Activated T-helper 2 cell treated with anti-CD3 and anti-CD28 coated beads, Interferon-gamma antibody, Interleukin-2, Interleukin-4, amounts not matched to agents 10 μg/mL and 5 μg/mL and 100 μg/mL, durations not matched to agents 14 hours and 24 hours and 36 hours (primary cell): ENCODE data around the gene AGXT. TPM values are rescaled to one million over a fixed set of nuclear protein-coding genes. Genes with fewer than 3 reads are reported as not detected.
"Not testable (repeated sequence)": the region's sequence is repeated elsewhere in the genome, so short reads cannot be mapped to it uniquely, and the experiment has no call there.

Experiments used
- DNase-seq: peaks from one replicate; pipeline ENCODE4 v3.0.0; 2021; ENCODE audit warnings: low spot score
- H3K27ac Mint-ChIP-seq: one replicate; pipeline ENCODE4 v1.8.0; 2021; ENCODE audit warnings: mixed read lengths
- H3K27me3 Mint-ChIP-seq: one replicate; pipeline ENCODE4 v1.8.0; 2021; ENCODE audit warnings: low read depth, mixed read lengths
- H3K36me3 Mint-ChIP-seq: one replicate; pipeline ENCODE4 v1.8.0; 2021; ENCODE audit warnings: low read depth, mixed read lengths
- H3K4me1 Mint-ChIP-seq: one replicate; pipeline ENCODE4 v1.8.0; 2021; ENCODE audit warnings: low read depth, mixed read lengths
- H3K4me3 Mint-ChIP-seq: one replicate; pipeline ENCODE4 v1.8.0; 2021; ENCODE audit warnings: low read depth, mild to moderate bottlenecking, moderate library complexity, mixed read lengths
- H3K9me3 Mint-ChIP-seq: one replicate; pipeline ENCODE4 v1.8.0; 2021; ENCODE audit warnings: mixed read lengths
- intact Hi-C: fragments of 100-400 bp; cut with micrococcal nuclease; formaldehyde crosslinking; loops from one replicate; pipeline ENCODE4 v1.15.1; 2023
- total RNA-seq: library from RNA; stranded (reverse); gene quantifications from 2 replicates; pipeline ENCODE4 v1.2.3, GENCODE V29; 2022

The AGXT gene
- total RNA-seq, 1 donor from 2014 or later = not detected

DNA sequence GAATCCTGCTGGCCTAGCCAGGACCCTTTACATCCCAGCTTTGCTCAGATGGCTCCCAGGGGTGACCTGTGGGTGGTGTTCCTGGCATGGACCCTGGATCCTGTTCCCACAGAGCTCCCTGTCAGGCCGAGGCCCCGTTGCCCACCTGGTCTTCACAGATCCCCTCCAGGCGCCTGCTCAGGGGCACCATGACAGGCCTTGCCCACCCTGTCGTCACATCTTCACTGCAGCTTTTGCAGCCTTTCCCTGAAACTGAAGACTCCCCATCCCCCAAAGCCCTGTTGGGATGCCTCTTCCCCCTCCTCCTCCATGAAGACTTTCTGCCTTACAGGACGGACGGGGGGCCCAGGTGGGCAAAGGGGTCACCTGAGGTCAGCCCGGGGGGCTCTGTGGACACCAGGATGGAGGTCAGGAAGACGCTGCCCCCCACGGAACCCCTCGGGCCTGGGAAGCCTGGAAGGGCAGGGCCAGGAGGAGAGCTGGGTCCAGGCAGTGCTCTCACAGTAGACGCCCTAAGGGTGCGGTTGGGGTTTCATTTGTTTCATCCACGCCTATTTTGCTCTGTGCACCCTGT lies 35.6 kb upstream of the AGXT start:
- H3K27ac Mint-ChIP-seq = no peak overlapping the region
- peaks cover 16% of the 10 kb centered on the region for H3K27me3 Mint-ChIP-seq
- no peaks in the 10 kb centered on the region for H3K36me3 Mint-ChIP-seq
- no peaks in the 10 kb centered on the region for H3K9me3 Mint-ChIP-seq
- H3K4me3 Mint-ChIP-seq = no peak overlapping the region
- H3K4me1 Mint-ChIP-seq = peaks cover 2% of the 10 kb centered on the region
- no peak for DNase-seq
- intact Hi-C loops = loop anchor here (1.0 kb wide), 1 partner anchor 267 kb away; no protein-coding TSS in a partner anchor

DNA sequence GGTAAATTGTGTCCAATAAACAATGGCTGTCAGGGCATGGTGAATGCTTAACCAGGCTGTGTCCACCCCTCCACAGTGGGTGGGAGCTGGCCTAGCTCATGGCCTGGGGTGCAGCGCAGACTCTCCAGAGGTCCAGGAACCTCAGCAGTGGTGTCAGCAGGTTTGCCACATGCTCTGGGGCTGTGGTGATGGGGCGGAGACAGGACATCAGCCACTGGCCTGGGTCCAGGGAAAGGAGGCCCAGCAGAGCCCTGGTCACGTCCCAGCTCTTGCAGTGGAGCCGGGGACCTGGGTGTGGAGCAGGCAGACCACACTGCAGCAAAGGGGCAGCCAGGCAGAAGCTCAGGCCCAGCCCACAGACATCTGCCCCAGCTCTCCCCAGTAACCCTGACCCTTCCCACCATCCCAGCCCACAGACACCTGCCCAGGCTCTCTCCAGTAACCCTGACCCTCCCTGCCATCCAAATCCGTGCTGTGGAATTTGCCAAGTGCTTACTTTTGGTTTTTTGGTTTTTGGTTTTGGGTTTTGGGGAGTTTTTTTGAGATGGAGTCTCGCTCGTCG lies 34.8 kb upstream of the AGXT start:
- Mint-ChIP-seq H3K36me3 (no peaks in the 10 kb centered on the region), H3K4me3 (no peak overlapping the region), H3K9me3 (no peaks in the 10 kb centered on the region), H3K4me1 (peaks cover 2% of the 10 kb centered on the region), H3K27ac (no peak overlapping the region), H3K27me3 (peaks cover 16% of the 10 kb centered on the region)
- no peak for DNase-seq
- intact Hi-C loops = no loop called here

DNA sequence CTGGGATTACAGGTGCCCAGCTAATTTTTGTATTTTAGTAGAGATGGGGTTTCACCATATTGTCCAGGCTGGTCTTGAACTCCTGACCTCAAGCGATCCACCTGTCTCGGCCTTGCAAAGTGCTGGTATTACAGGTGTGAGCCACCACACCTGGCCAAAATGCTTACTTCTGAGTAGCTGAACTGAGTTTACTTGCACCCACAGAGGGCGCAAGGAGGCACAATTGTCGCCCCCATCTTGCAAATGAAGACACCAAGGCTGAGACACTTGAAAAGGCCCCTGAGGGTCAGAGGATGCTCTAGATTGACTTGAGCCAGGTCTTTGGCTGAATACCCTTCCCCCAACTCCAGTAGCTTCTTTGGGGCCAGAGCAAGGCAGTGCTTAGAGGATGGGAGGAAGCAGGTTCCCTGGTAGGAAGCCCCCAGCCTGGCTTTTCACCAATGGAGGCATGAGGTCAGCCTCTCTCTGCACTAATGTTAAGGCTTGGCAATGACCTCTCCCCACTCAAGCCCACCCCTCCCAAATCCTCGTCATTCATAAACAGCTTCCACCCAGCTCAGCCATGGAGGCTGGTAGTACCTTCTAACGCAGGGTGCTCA lies 34.1 kb upstream of the AGXT start:
- Mint-ChIP-seq H3K27ac (no peak overlapping the region), H3K9me3 (no peaks in the 10 kb centered on the region), H3K4me3 (no peak overlapping the region), H3K27me3 (peaks cover 11% of the 10 kb centered on the region), H3K36me3 (no peaks in the 10 kb centered on the region), H3K4me1 (peaks cover 2% of the 10 kb centered on the region)
- intact Hi-C loops = no loop called here
- DNase-seq = no peak

DNA sequence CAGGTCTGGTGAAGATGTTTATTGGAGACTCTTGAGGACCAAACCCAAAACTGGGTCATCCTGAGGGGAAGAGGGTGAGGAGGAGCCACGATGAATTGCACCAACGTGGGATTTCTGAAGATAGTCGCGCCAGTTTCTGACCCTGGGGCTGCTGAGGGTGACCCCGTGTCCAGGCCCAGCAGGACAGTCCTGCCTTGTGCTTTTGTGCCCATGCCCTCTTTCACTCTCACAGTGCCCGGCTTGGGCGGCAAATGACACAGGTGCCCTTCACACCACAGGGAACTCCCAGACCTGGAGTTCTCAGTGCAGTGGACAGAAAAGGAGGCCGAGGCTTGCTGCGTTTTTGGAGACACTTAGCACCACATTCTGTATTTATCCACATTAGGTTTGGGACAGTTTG lies 33.1 kb upstream of the AGXT start:
- no peak for DNase-seq
- intact Hi-C loops = no loop called here
- Mint-ChIP-seq H3K27me3 (peaks cover 7% of the 10 kb centered on the region), H3K27ac (no peak overlapping the region), H3K4me3 (no peak overlapping the region), H3K4me1 (peaks cover 2% of the 10 kb centered on the region), H3K9me3 (no peaks in the 10 kb centered on the region), H3K36me3 (no peaks in the 10 kb centered on the region)

DNA sequence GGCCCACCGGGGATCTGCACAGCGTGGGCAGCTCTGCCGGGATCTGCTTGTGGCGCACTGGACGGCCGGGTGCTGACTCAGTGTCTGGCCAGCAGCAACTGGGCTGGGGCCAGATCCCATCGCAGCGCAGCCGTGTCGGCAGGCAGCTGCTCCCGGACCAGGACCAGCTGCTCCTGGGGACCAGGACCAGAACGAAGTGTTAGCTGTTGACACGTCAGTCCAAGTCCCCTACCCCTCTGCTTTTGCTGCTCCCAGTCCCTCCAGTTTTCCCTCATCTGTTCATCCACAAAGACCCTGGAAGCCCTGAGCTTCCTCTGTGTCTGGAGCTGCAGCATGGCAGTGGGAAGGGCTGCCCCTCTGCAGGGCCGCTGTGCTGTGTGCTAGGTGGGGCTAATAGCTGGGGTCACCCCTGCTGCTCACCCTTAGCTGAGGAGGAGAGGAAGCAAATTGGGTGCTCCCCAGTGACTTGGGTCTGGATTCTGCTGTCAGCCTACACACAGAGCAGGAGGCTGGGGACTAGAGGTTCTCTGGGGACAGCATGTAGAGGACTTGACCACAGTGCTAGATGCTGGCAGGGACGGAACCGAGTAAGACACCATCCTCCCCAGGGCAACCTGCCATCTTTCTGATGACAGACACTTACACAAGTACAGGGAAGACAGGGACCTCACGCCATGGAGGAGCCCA lies 31.7 kb upstream of the AGXT start:
- Mint-ChIP-seq H3K9me3 (no peaks in the 10 kb centered on the region), H3K4me1 (peaks cover under 1% of the 10 kb centered on the region), H3K36me3 (no peaks in the 10 kb centered on the region), H3K27ac (no peak overlapping the region), H3K27me3 (peaks cover 2% of the 10 kb centered on the region), H3K4me3 (no peak overlapping the region)
- intact Hi-C loops = no loop called here
- no peak for DNase-seq

DNA sequence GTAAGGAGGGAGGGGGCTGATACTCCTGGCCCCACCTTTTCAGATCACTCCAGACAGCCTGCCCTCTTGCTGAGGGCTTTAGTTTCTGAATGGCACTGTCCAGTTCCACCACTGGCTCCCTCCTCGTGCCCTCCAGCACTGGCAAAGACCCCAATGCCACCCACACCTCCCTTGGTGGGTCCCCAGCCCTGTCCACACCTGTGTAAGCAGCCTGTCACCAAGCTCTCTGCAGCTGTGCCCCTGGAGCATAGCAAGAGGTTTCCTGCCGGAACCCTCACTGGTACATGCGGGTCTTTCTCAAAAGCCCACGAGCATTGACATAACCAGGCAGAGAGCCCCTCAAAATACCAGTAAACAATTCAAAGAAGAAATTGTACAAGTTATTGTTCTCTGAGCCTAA lies 31.0 kb upstream of the AGXT start:
- Mint-ChIP-seq H3K4me3 (no peak overlapping the region), H3K27ac (no peak overlapping the region), H3K36me3 (no peaks in the 10 kb centered on the region), H3K27me3 (peaks cover 2% of the 10 kb centered on the region), H3K9me3 (no peaks in the 10 kb centered on the region), H3K4me1 (no peaks in the 10 kb centered on the region)
- no peak for DNase-seq
- intact Hi-C loops = no loop called here

DNA sequence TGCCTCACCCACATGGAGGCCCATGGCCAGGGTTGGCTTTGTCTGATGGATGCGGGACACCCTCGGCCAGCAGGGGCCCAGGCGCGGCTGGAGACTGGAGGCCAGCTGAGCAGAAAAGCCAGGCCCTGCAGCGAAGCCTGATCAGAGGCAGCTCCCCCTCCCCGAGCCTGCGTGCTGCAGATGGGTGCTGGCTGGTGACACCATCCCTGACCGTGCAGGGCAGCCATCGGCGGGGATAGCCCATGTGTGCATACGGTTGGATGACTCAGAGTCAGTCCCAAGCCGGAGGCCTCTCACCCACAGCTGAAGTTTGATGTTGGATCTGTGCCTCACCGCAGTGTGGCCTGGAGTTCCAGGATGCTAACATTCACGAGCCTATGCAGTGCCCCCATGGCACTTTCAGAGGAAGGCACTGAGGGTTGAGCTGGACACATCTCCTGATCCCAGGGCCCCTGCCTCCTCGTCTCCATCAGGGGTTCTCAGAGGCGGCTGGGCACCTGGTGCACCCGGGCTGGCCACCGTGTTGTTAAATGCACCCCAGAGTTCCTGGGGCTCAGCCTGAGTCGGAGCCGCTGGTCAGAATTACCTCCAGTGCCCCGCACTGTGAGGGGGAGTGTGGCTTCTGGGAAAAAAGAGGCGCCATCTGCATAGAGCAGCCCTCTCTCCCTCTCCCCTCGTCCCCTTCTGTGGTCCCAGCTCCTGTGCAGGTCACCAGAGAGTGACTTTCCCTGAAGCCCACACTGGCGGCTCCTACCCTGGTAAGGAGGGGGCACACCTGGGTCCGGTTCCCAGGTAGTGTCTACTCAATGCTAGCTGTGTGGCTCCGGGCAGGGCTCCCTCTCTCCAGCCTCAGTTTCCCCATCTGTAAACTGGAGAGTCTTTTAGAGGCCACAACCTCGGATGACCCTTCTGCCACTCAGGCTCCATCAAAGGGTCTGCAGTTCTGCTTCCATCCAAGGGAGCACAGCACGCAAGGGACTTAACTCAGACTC lies 29.2 kb upstream of the AGXT start:
- DNase-seq = no peak
- Mint-ChIP-seq H3K4me3 (no peak overlapping the region), H3K4me1 (no peaks in the 10 kb centered on the region), H3K36me3 (no peaks in the 10 kb centered on the region), H3K27me3 (peaks cover 4% of the 10 kb centered on the region), H3K27ac (no peak overlapping the region), H3K9me3 (peaks cover 6% of the 10 kb centered on the region)
- intact Hi-C loops = no loop called here

DNA sequence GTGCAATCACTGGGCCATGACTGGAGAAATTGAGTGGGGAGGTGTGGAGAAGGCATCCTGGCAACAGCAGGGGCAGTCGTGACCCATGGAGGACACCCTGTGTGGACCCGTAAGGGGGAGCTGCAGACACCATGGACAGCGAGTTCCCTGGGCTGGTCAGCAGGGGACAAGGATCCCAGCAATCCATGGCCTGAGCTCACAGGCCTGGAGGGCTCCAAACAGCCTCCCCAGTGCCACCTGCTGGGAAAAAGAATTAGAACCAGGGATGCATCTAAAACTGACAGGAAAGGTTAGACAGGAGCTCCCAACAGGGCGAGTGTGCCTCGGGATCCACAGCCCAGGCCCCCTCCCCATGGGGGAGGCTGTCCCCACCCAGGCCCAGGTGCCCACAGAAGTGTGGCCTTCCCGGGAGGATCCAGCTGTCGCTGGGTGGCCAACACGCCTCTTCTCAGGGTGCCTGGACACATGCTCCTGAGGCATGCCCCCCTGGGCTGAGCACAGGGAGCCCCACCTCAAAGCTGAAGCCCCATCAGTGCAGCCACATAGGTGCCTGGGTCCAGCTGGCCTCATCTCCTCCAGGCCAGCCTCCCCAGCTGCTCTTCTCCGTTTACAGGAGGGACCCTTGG lies 28.1 kb upstream of the AGXT start:
- no peak overlapping the region for H3K4me3 Mint-ChIP-seq
- H3K9me3 Mint-ChIP-seq = peaks cover 14% of the 10 kb centered on the region

DNA sequence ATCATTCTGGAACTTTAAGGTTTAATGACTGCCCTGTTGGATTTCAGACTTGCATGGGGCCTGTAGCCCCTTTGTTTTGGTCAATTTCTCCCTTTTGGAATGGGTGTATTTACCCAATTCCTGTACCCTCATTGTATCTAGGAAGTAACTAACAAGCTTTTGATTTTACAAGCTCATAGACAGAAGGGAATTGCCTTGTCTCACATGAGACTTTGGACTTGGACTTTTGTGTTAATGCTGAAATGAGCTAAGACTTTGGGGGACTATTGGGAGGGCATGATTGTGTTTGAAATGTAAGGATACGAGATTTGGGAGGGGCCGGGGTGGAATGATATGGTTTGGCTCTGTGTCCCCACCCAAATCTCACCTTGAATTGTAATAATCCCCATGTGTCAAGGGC lies 22.3 kb upstream of the AGXT start:
- H3K4me3 Mint-ChIP-seq, DNase-seq, H3K4me1 Mint-ChIP-seq, H3K27ac Mint-ChIP-seq, H3K36me3 Mint-ChIP-seq, intact Hi-C loops, H3K27me3 Mint-ChIP-seq: not testable (repeated sequence)
- H3K9me3 Mint-ChIP-seq = peaks cover 17% of the 10 kb centered on the region

More for the DNA sequence above, 28.1 kb upstream of the AGXT start:
- no peak for DNase-seq
- H3K27ac Mint-ChIP-seq = no peak overlapping the region
- H3K27me3 Mint-ChIP-seq = peaks cover 4% of the 10 kb centered on the region
- no peaks in the 10 kb centered on the region for H3K4me1 Mint-ChIP-seq
- intact Hi-C loops = no loop called here
- H3K36me3 Mint-ChIP-seq = no peaks in the 10 kb centered on the region

DNA sequence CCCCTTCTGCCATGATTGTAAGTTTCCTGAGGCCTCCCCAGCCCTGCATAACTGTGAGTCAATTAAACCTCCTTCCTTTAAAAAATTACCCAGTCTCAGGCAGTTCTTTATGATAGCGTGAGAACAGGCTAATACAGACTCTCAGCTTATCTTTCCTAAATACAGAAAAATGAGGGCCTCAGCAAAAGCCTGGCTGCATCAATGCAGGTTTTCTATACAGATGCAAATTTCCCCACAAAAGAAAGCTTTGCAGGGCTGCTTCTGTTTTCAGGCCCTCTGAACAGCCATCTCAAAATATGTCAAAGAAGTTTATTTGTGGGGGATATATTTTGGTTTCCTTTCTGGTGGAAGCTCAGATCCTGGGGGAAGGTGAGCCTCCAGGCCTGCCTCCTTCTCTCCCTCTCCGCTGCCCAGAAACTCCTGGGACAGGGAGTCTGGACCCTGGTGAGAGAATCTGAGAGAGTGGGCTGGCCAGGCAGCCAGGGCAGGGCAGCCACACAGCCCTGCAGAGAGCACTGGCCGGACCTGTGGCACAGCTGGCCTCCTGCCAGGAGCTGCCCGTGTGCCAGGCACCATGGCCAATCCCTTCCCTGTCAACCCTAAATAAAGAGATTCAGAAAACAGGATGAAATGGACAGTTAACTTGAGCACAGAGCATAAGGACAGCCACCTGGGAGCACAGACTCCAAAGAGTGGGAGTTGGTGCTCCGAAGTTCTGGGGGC lies 21.6 kb upstream of the AGXT start:
- Mint-ChIP-seq H3K9me3 (peaks cover 17% of the 10 kb centered on the region), H3K27ac (no peak overlapping the region), H3K36me3 (no peaks in the 10 kb centered on the region), H3K4me3 (no peak overlapping the region), H3K4me1 (no peaks in the 10 kb centered on the region), H3K27me3 (peaks cover 2% of the 10 kb centered on the region)
- intact Hi-C loops = no loop called here
- no peak for DNase-seq

DNA sequence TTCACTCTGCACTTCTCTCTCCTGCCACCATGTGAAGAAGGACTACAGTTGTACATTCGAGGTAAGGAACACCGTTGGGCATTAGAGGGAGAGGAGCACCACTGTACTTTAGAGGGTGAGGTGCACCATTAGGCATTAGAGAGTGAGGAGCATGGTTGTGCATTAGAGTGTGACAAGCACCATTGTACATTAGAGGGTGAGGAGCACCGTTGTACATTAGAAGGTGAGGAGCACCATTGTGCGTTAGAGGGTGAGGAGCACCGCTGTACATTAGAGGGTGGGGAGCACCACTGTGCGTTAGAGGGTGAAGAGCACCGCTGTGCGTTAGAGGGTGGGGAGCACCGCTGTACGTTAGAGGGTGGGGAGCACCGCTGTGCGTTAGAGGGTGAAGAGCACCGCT lies 20.8 kb upstream of the AGXT start:
- H3K27ac Mint-ChIP-seq = no peak overlapping the region
- no peaks in the 10 kb centered on the region for H3K4me1 Mint-ChIP-seq
- intact Hi-C loops = no loop called here
- H3K27me3 Mint-ChIP-seq = peaks cover 2% of the 10 kb centered on the region
- DNase-seq = no peak
- no peaks in the 10 kb centered on the region for H3K36me3 Mint-ChIP-seq
- peaks cover 17% of the 10 kb centered on the region for H3K9me3 Mint-ChIP-seq
- no peak overlapping the region for H3K4me3 Mint-ChIP-seq
